H1 (cell line): ENCODE data around the gene TNIK. TPM values are rescaled to one million over a fixed set of nuclear protein-coding genes. Genes with fewer than 3 reads are reported as not detected.

ENCODE experiments used
- BACH1 ChIP-seq: IDR thresholded peaks from 2 replicates; pipeline ENCODE4 v1.6.1; 2012; ENCODE audit warnings: low read length, improper control_type of control experiment
- BCL11A ChIP-seq, 2 experiments: IDR thresholded peaks; one replicate each; pipeline ENCODE4 v1.6.1; 2011; ENCODE audit warnings: low read depth in 2 of 2, low read length in 2 of 2, mild to moderate bottlenecking in 2 of 2
- CHD2 ChIP-seq: IDR thresholded peaks from 2 replicates; pipeline ENCODE4 v1.6.1; 2012; ENCODE audit warnings: low read length, improper control_type of control experiment
- CHD7 ChIP-seq: fragments of 300-600 bp; sonication (generic); IDR thresholded peaks from 2 replicates; pipeline ENCODE4 v1.7.1; 2012; ENCODE audit warnings: low read length, moderate library complexity, mild to moderate bottlenecking, inconsistent platforms; ENCODE audit not compliant: insufficient replicate concordance
- KDM4A ChIP-seq: IDR thresholded peaks from one replicate; pipeline ENCODE4 v1.7.1; 2012; ENCODE audit warnings: low read depth, mild to moderate bottlenecking, moderate library complexity, low read length, inconsistent platforms; ENCODE audit not compliant: severe bottlenecking
- RBBP5 ChIP-seq: IDR thresholded peaks from 2 replicates; pipeline ENCODE4 v1.7.1; 2012; ENCODE audit warnings: low read depth, mild to moderate bottlenecking, inconsistent platforms, low read length, moderate library complexity, borderline replicate concordance
- SP2 ChIP-seq: IDR thresholded peaks from 2 replicates; pipeline ENCODE4 v1.6.1; 2012; ENCODE audit warnings: mild to moderate bottlenecking, low read length, inconsistent platforms
- SP4 ChIP-seq: IDR thresholded peaks from 2 replicates; pipeline ENCODE4 v1.6.1; 2012; ENCODE audit warnings: low read length, inconsistent platforms
- USF2 ChIP-seq: IDR thresholded peaks from 2 replicates; pipeline ENCODE4 v1.6.1; 2011; ENCODE audit warnings: low read length, improper control_type of control experiment
- polyA plus RNA-seq, 7 experiments: library from polyadenylated mRNA; depleted of rRNA in 3 of 7; stranded (reverse) in 5 of 7; unstranded in 2 of 7; fragments of >200 nt in 5 of 7; fragments of 200-250 nt in 2 of 7; gene quantifications; 1 replicate in 5 of 7; 2 replicates in 1 of 7; 4 replicates in 1 of 7; pipeline versions ENCODE4 v1.2.1 to v1.2.3, GENCODE V29; 2011 to 2013; ENCODE audit warnings: missing spikeins in 2 of 7, mixed read lengths in 2 of 7
- total RNA-seq: library from RNA; stranded (reverse); fragmentation: NEBNext Ultra II Directional; extraction: Animal tissue kit (Norgen Biotek cat#: 25700); gene quantifications from 2 replicates; pipeline ENCODE4 v1.2.1, GENCODE V29; 2021

TNIK gene
- total and polyA plus RNA-seq, 2 of the 8 experiments (the other 6 are each of a cell fraction or from before 2014, with no cell fraction given), result 7.4 to 42.0 TPM

GRCh38 chr3:171289291-171289690, 170.9 kb downstream of the TNIK start (continued):
- no peak for TF ChIP-seq CHD7
- TF ChIP-seq SP2, result no peak
- no peak for TF ChIP-seq USF2
- TF ChIP-seq RBBP5, result no peak
- TF ChIP-seq BACH1, result no peak
- TF ChIP-seq SP4, result no peak
- no peak for TF ChIP-seq BCL11A (IDR thresholded peaks at IDR 0.05; ENCODE audit: low read depth in 2 of 2, low read length in 2 of 2)
- TF ChIP-seq KDM4A, result no peak
- TF ChIP-seq CHD2, result no peak
